ENCODE data around the gene GGNBP2.
A peak's percentile ranks its signal among the peaks of the same experiment; 100 is the strongest.

The GGNBP2 gene

GRCh38 chr17:36512641-36513040 lies 32.1 kb upstream of the GGNBP2 start:
- no peak for DNase-seq (ENCODE audit: extremely low read depth in 1 of 2, low read depth in 1 of 2)

- no peak for DNase-seq (ENCODE audit: extremely low read depth in 1 of 2, low read depth in 1 of 2)
Observed at GRCh38 chr17:36514856-36515255, 29.9 kb upstream of the GGNBP2 start.

- no peak for DNase-seq (ENCODE audit: extremely low read depth in 1 of 2, low read depth in 1 of 2)
Observed at GRCh38 chr17:36515837-36516236, 28.9 kb upstream of the GGNBP2 start.

GRCh38 chr17:36523113-36523512 lies 21.6 kb upstream of the GGNBP2 start:
- no peak for DNase-seq (ENCODE audit: extremely low read depth in 1 of 2, low read depth in 1 of 2)

- DNase-seq (ENCODE audit: extremely low read depth in 1 of 2, low read depth in 1 of 2): no peak
Observed at GRCh38 chr17:36524428-36524876, 20.3 kb upstream of the GGNBP2 start.

- no peak for DNase-seq (ENCODE audit: extremely low read depth in 1 of 2, low read depth in 1 of 2)
Observed at GRCh38 chr17:36525113-36525512, 19.6 kb upstream of the GGNBP2 start.

GRCh38 chr17:36525888-36526287 lies 18.8 kb upstream of the GGNBP2 start:
- no peak for DNase-seq (ENCODE audit: extremely low read depth in 1 of 2, low read depth in 1 of 2)

- DNase-seq (ENCODE audit: extremely low read depth in 1 of 2, low read depth in 1 of 2): no peak
Observed at GRCh38 chr17:36527621-36528250, 17.0 kb upstream of the GGNBP2 start.

- no peak for DNase-seq (ENCODE audit: extremely low read depth in 1 of 2, low read depth in 1 of 2)
Observed at GRCh38 chr17:36529121-36529520, 15.6 kb upstream of the GGNBP2 start.

GRCh38 chr17:36532435-36532975 lies 12.2 kb upstream of the GGNBP2 start:
- DNase-seq (ENCODE audit: extremely low read depth in 1 of 2, low read depth in 1 of 2): no peak

- peak in 1 of 2 donors; percentile 30 for DNase-seq (ENCODE audit: extremely low read depth in 1 of 2, low read depth in 1 of 2)
Observed at GRCh38 chr17:36533935-36534839, 10.5 kb upstream of the GGNBP2 start.

GRCh38 chr17:36534840-36535668 lies 9.7 kb upstream of the GGNBP2 start, which contains the start of the genes MYO19 and PIGW:
Gene MYO19 (minus strand): TSS chr17:36534868. CDS start chr17:36532538, 2,330 bp downstream.
Gene PIGW (plus strand): TSS chr17:36534987. CDS start chr17:36537102, 2,115 bp downstream.
- DNase-seq (ENCODE audit: extremely low read depth in 1 of 2, low read depth in 1 of 2): peak; percentile 57 to 76

GRCh38 chr17:36535669-36536081 lies 9.0 kb upstream of the GGNBP2 start:
- no peak for DNase-seq (ENCODE audit: extremely low read depth in 1 of 2, low read depth in 1 of 2)

GRCh38 chr17:36540696-36541095 lies 4.0 kb upstream of the GGNBP2 start:
- no peak for DNase-seq (ENCODE audit: extremely low read depth in 1 of 2, low read depth in 1 of 2)

- no peak for DNase-seq (ENCODE audit: extremely low read depth in 1 of 2, low read depth in 1 of 2)
Observed at GRCh38 chr17:36542755-36543154, 2.0 kb upstream of the GGNBP2 start.

- DNase-seq (ENCODE audit: extremely low read depth in 1 of 2, low read depth in 1 of 2): peak in 1 of 2 donors; percentile 5
Observed at GRCh38 chr17:36544044-36544306, 744 bp upstream of the GGNBP2 start.

GRCh38 chr17:36545077-36545464 lies 352 bp downstream of the GGNBP2 start:
- DNase-seq (ENCODE audit: extremely low read depth in 1 of 2, low read depth in 1 of 2): no peak

GRCh38 chr17:36545465-36546417 lies 1.0 kb downstream of the GGNBP2 start:
- peak; percentile 89 to 90 for DNase-seq (ENCODE audit: extremely low read depth in 1 of 2, low read depth in 1 of 2)

- DNase-seq (ENCODE audit: extremely low read depth in 1 of 2, low read depth in 1 of 2): no peak
Observed at GRCh38 chr17:36546418-36547093, 1.8 kb downstream of the GGNBP2 start.
